ENCODE measurements around the gene EXOC1.

The EXOC1 gene

DNA sequence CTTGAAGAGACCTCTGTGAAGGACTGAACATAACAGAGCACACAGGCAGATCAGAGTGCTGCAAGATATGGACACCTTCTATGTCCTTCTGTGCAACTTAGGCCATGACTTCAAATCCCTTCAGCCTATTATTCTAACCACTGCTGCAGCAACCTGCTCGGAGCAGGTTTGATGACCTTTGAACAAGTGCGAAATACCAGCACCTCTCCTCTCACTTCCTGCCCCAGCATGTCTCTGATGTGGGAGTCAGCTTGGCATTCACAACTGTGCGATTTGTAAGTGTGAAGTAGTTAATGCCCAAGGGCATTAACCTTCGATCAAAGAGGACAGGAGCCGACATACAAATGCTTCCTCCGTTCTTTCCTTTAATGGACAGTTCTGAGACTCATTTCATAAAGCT, 1.6 kb upstream of the EXOC1 start:
- DNase-seq (ENCODE audit: low read depth) = no peak

DNA sequence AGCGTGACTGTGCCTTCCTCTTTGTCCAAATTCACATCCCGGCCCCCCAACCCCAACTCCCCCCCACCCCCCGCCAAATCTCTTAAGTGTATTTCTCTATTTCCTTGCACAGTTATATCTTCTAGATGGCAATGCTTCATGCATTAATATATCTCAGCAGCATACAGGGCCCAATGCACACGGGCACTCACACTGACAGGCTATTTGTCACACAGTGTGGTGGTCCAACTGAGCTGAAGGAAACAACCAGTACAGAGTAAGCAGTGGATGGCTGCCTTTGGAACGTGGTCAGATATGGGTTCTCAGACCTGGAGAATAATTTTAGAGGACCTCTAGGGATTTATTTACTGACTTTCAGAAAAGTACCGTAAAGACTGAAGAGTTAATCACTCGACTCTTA, 681 bp downstream of the EXOC1 start:
- no peak for DNase-seq (ENCODE audit: low read depth)

DNA sequence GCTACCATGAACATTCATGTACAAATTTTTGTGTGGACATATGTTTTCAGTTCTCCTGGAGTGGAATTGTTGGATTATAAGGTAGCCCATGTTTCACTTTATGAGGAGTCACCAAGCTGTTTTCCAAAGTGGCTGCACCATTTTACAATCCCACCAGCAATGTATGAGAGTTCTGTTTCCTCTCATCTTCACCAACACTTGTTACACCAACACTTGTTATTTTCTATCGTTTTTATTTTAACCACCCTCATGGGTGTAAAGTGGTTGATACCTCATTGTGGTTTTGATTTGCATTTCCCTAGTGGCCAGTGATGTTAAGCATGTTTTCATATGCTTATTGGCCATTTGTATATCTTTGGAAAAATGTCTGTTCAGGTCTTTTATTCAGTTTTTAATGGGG, 4.1 kb downstream of the EXOC1 start:
- no peak for DNase-seq (ENCODE audit: low read depth)

DNA sequence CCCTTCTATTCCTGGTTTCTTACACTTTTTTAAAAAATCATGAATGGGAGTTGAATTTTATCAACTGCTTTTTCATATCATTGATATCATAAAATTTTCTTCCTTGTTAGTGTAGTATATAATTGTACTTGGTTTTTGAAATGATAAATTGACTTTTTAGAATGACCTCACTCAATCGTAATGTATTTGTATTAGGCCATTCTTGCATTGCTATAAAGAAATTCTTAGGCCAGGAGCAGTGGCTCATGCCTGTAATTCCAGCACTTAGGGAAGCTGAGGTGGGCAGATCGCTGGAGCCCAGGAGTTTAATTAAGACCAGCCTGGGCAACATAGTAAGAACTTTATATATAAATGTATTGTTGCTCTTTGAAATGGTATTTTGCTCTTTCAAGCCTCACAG, 6.3 kb downstream of the EXOC1 start:
- DNase-seq (ENCODE audit: low read depth) = no peak

- no peak for DNase-seq (ENCODE audit: low read depth)
These were observed 11.3 kb downstream of the EXOC1 start for GRCh38 chr4:55864577-55865223.

- DNase-seq (ENCODE audit: low read depth) = no peak
These were observed 11.9 kb downstream of the EXOC1 start for GRCh38 chr4:55865228-55865806.

DNA sequence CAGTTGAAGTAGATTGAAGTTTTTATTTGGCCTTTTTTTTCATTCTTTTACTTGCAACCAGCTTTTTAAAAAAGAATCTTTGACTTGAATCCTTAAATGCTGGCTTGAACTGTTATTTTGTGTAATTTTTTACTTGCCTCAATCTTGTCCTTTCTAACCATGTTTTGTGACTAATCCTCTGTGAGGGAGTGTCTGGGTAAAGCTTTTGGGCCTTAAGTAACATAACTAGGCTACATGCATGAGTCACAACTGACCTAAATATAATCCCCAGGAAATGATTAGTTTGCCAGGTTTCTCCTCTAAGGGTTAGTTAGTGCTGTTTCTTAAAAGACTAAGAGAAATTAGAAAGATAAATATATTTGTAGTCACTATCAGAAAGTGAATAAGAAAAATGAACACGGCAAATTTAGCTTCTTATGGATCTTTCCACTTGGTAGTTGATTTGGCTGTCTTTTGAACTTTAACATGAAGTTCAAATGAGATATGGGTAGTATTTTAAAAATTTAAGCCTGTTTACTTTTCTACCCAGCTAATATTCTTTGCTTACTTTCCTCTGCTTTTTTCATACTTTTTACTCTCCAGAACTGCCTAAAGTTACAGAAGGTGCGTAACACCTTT, 13.0 kb downstream of the EXOC1 start:
- no peak for DNase-seq (ENCODE audit: low read depth)

GRCh38 chr4:55866973-55867574, 13.6 kb downstream of the EXOC1 start:
- DNase-seq (ENCODE audit: low read depth) = no peak

DNA sequence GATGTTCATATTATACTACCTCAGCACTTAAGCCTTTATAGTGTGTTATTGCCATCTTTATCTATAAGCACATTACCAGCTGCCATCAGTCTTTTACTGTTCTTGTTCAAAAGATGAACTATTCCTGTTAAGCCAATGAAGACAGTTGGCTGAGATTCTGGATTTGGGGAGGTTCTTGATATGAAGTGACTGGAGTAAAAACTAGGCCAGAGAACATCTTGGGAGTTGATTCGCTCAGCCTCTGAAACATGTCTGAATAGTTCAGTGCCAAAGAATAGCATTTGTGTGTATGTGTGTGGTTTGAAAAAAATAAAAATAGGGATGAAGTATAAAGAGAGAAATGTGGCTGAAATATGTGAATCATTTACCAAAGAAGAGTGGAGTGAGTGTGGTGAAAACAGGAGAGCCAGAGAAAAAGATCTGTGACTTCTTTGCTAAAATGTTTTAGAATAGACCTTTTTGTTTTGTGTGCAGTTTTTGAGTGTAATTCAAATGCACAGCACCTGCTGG, 15.2 kb downstream of the EXOC1 start:
- DNase-seq (ENCODE audit: low read depth) = no peak

GRCh38 chr4:55871299-55871800, 17.9 kb downstream of the EXOC1 start:
- no peak for DNase-seq (ENCODE audit: low read depth)

- no peak for DNase-seq (ENCODE audit: low read depth)
These were observed 21.4 kb downstream of the EXOC1 start for GRCh38 chr4:55874831-55875230.

DNA sequence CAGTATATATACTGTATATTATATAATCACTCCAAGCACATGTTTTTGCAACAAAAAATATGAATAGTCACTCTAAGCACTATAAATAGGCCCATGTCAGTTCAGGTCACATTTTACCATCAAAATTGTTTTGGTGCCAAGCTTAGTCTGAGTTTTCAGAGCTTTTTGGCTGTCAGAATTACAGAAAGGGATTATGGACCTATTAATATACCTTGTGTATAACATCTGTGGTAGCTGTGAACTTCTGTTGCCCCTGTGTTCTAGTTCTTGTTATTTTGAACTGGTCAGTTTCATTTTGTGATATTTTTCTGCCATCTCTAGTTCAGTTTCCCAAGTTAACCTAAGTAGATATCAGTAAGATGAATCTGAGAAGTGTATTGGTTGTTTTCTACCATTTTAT, 22.9 kb downstream of the EXOC1 start:
- no peak for DNase-seq (ENCODE audit: low read depth)

GRCh38 chr4:55879224-55879623, 25.8 kb downstream of the EXOC1 start:
- DNase-seq (ENCODE audit: low read depth) = no peak

DNA sequence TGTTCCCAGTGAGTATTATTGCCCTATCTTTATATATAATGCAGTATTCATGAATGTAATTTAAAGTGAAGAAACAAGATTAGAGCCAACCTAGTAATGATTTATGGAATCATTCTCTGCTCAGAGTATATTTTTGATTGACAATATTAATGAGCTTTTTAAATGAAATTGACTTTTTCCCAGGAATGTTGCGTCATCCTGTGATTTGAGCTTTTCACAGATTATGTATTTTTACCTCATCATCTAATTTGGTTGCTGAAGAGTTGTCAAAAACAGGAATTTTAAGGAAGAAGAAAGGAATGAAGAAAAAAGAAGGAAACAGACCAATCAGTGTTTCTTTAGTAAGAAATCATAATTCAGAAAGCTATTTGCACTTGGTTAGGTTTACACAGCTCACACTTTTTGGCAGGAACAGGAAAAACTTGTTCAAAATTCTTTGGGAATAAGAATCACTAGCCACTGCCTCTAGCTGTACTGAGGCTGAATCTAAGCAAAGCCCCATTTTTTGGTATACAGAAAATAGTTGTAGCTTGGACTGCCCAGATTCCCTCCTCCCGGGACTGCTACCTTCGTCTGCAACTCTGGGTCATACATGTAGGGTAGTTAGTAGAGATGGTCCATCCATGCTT, 27.3 kb downstream of the EXOC1 start:
- DNase-seq (ENCODE audit: low read depth) = no peak

GRCh38 chr4:55884093-55884850, 30.8 kb downstream of the EXOC1 start:
- DNase-seq (ENCODE audit: low read depth) = no peak

DNA sequence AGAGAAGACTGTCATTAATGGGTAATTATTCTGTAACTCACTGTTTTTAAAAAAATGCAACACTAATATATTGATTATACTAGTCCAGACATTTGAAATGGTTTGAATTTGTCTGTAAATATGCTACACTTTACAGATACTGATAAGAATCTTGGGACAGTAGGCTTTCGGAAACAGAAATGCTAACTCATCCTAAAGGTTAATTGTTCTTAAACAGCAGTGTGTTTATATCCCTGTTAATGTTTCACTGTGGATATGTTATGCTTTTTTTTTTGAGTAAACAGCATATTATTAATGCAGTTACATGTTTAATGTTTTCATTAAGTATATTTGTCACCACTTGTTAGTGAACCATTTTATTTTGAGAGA, 31.4 kb downstream of the EXOC1 start:
- DNase-seq (ENCODE audit: low read depth) = no peak

GRCh38 chr4:55887594-55887993, 34.1 kb downstream of the EXOC1 start:
- DNase-seq (ENCODE audit: low read depth) = no peak

DNA sequence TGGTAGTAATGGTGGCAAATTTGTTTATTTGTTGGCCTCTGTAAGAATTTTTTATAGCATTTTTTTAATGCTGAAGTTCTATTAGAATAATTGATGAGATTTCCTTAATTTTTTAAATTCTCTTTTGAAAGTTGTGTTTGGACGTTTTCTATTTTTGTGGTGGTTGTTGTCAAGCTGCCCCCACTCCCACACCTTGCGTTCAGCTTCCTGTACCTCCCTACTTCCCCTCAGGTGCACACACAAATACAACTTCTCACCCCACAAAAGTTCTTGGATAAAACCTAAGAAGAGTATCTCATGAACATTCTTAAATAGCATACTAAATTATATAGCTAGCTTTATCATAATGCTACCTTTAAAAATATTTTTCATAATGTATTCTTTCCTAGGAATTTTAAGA, 38.7 kb downstream of the EXOC1 start:
- DNase-seq (ENCODE audit: low read depth) = no peak

DNA sequence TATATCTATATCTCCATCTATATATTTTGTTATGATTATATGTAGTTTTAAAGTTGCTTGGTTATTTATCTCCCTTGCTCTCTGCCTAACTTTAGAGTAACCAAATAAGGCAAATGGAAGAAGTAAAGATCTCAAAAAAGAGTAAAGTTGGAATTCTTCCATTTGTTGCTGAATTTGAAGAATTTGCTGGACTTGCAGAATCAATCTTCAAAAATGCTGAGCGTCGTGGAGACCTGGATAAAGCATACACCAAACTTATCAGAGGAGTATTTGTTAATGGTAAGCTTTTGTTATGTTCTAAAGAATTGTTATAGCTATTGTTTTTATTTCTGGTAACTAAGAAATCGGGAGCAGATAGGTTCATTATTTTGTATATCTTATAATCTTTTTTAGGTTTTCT, 43.2 kb downstream of the EXOC1 start:
- DNase-seq (ENCODE audit: low read depth) = no peak

DNA sequence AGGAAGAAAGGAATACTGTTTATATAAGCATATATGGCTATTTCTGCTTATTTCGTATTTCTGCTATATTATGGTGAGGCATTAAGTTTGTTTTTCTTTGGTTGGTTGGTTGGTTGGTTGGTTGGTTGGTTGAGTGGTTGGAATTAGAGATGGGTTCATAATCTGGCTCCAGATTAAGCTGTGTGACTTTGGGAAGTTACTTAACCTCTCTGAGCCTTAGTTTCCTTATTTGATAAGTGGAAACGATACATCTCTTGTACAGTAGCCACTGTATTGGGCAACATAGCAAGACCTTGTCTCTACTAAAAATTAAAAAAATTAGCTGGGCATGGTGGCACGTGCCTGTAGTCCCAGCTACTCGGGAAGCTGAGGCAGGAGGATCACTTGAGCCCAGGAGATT, 49.2 kb downstream of the EXOC1 start:
- DNase-seq (ENCODE audit: low read depth) = no peak

- DNase-seq (ENCODE audit: low read depth) = no peak
These were observed 50.1 kb downstream of the EXOC1 start for GRCh38 chr4:55903577-55903976.

DNA sequence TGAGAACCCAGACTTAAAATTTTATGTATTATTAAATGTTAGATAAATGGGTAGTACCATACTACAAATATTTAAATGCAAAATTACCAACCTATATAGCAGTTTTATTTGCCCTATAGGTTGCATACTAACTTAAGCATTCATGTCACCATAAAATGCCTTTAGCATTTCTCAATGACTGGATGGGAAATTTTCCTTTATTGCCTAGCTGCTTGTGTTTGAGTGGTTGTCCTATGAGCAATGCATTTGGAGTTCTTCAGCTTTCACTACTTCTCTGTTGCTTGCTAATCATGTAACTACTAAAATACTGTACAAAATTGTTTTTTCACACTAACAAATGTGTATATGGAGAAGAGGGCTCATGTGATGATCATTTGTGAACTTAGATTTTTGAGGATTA, 51.1 kb downstream of the EXOC1 start:
- no peak for DNase-seq (ENCODE audit: low read depth)

Data from stimulated activated CD8-positive, alpha-beta memory T cell treated with anti-CD3 and anti-CD28 coated beads, Interleukin-15, amount 100 ng/mL, for 1 hour (primary cell).